Psoas muscle (tissue), 8 donors: ENCODE data around the gene SNX11. TPM values are rescaled to one million over a fixed set of nuclear protein-coding genes. Genes with fewer than 3 reads are reported as not detected.

Experiments used
- ATAC-seq, 4 donors: fragments of 200-7000 bp; cut with Tn5 transposase; one replicate each; pipeline ENCODE4 v1.9.1; 2020; ENCODE audit warnings: moderate library complexity in 3 of 4, mild to moderate bottlenecking in 2 of 4
- DNase-seq, 2 donors: peaks; one replicate each; pipeline ENCODE4 v3.0.0-alpha.2; 2020
- H3K27ac ChIP-seq: fragments of 200-600 bp; one replicate; pipeline ENCODE4 v1.8.0; 2022
- H3K27me3 ChIP-seq, 3 donors: fragments of 200-600 bp in 1 of 3; one replicate each; pipeline versions ENCODE4 v1.6.1 to v1.8.0; 2013 to 2022; ENCODE audit warnings: low read length in 2 of 3, mild to moderate bottlenecking in 2 of 3, moderate library complexity in 1 of 3; ENCODE audit not compliant: insufficient read depth in 3 of 3
- H3K36me3 ChIP-seq, 2 donors: fragments of 200-600 bp in 1 of 2; one replicate each; pipeline versions ENCODE4 v1.6.1 to v1.8.0; 2013 to 2022; ENCODE audit warnings: low read depth in 1 of 2, mild to moderate bottlenecking in 1 of 2, moderate library complexity in 1 of 2; ENCODE audit not compliant: insufficient read depth in 1 of 2
- H3K4me1 ChIP-seq: fragments of 200-600 bp; one replicate; pipeline ENCODE4 v1.8.0; 2022
- H3K4me3 ChIP-seq: fragments of 200-600 bp; one replicate; pipeline ENCODE4 v1.8.0; 2022; ENCODE audit warnings: mild to moderate bottlenecking
- H3K9me3 ChIP-seq: fragments of 200-600 bp; one replicate; pipeline ENCODE4 v1.8.0; 2022
- WGBS, 3 donors: extraction: QIAGEN DNeasy Blood & Tissue Kit; methylation state at CpG; one replicate each; pipeline versions ENCODE4 v1.1.6 to v1.1.7; 2013; 5-methylcytosine and 5-hydroxymethylcytosine counted together
- intact Hi-C, 2 donors: fragments of 100-400 bp; cut with DNase I; formaldehyde crosslinking; loops; one replicate each; pipeline versions ENCODE4 v1.11.0 to v1.14.2; 2022
- polyA plus RNA-seq, 3 donors: library from polyadenylated mRNA; stranded (reverse); fragments of 200-250 nt; gene quantifications; one replicate each; pipeline ENCODE4 v1.2.3, GENCODE V29; 2013
- total RNA-seq, 4 donors: library from RNA; stranded (reverse); fragmentation: NEBNext Ultra II Directional in 2 of 4; extraction: Animal tissue kit (Norgen Biotek cat#: 25700) in 2 of 4; gene quantifications; one replicate each; pipeline versions ENCODE4 v1.2.1 to v1.2.4, GENCODE V29; 2021 to 2023
- TF ChIP-seq, protein P1 (sequence below): fragments of 200-600 bp; IDR thresholded peaks from one replicate; pipeline ENCODE4 v1.8.0; 2022; ENCODE audit warnings: antibody characterized with exemption
- donor health status: healthy with polysubstance abuse.
- donor health status: DM: no; HTN: no; CAD: no; lungs with moderate emphysema.
- donor health status: Bipolar disorder and iron deficiency.
- donor health status: healthy.
- donor health status: DM: yes; HTN: yes; CAD: no.
- donor health status: DM: no; HTN: no; CAD: no.
- donor health status: DM: no; HTN: no; CAD: no.
- donor health status: DM: yes; HTN: yes; CAD: no.

SNX11 gene
- total and polyA plus RNA-seq, 7 donors = 10.0 to 27.0 (median 14.5) TPM

DNA sequence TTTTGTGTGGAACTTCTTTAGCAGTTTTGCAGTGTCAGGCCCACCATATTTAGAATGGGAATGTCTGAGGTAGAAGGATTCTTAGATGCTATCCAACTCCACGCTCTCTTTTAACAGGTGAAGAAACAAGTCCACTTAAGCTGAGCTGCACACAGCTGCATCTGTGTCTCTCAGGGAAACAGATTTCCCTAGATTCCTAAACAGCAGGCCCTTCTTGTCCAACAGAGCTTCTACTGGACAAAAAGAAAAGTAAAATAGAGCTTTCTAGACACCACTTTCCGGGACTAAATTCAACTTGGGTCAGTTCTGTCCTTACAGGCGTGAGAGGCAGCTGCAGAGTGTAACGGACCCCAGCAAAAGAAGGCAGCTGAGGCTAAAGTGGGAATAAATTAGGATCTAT, 51.7 kb downstream of the SNX11 start:
- Histone ChIP-seq H3K27me3 (peaks cover 0 to 3% (median 0%) of the 10 kb centered on the region in 3 donors), H3K4me3 (no peak overlapping the region), H3K4me1 (no peaks in the 10 kb centered on the region), H3K27ac (no peak overlapping the region), H3K9me3 (no peaks in the 10 kb centered on the region), H3K36me3 (no peaks in the 10 kb centered on the region)
- ATAC-seq = no peak
- WGBS, 3 donors = 43 to 59% (median 49%) methylated on average over 4 of the region's 4 CpGs
- intact Hi-C loops = no loop called here
- TF ChIP-seq, protein P1, sequence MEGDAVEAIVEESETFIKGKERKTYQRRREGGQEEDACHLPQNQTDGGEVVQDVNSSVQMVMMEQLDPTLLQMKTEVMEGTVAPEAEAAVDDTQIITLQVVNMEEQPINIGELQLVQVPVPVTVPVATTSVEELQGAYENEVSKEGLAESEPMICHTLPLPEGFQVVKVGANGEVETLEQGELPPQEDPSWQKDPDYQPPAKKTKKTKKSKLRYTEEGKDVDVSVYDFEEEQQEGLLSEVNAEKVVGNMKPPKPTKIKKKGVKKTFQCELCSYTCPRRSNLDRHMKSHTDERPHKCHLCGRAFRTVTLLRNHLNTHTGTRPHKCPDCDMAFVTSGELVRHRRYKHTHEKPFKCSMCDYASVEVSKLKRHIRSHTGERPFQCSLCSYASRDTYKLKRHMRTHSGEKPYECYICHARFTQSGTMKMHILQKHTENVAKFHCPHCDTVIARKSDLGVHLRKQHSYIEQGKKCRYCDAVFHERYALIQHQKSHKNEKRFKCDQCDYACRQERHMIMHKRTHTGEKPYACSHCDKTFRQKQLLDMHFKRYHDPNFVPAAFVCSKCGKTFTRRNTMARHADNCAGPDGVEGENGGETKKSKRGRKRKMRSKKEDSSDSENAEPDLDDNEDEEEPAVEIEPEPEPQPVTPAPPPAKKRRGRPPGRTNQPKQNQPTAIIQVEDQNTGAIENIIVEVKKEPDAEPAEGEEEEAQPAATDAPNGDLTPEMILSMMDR = no peak
- DNase-seq = no peak

DNA sequence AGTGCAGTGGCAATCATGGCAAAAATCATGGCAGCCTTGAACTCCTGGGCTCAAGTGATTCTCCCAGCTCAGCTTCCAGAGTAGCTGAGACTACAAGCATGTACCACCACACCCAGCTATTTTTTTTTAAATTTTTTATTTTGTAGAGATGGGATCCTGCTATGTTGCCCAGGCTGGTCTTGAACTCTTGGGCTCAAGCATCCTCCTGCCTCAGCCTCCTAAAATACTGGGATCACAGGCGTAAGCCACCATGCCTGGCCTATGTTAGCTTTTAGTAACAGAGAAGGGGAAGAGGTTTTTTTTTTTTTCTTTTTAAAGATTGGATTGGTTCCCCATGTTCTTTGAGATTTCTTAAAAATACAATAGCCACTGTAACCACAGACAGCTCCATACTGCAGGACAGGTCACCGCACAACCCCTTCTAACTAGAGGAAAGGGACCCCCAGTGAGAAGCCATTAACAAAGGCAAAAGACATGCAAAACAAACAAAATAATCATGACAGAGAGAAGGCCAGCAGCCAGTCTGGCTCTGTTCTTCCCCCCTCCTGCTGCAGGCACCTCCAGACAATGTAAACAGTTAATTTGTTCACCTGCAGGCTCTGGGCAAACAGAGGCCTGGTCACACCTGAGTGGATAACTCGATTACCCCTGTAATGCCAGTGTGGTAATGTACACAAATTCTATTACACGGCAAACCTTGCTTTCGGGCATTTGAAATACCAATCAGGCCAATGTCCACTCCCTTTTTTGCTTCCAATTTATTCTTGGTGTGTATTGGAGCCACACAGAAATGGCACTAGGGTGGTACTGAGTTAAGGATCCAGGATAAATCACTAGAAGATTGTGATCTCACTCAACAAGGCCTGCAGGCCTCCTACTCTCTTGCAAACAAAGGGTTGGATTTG, 52.9 kb downstream of the SNX11 start:
- Histone ChIP-seq H3K27ac (no peak overlapping the region), H3K36me3 (no peaks in the 10 kb centered on the region), H3K4me1 (no peaks in the 10 kb centered on the region), H3K9me3 (no peaks in the 10 kb centered on the region), H3K4me3 (no peak overlapping the region), H3K27me3 (peaks cover 0 to 3% (median 2%) of the 10 kb centered on the region in 3 donors)
- TF ChIP-seq, protein P1 = no peak
- intact Hi-C loops = no loop called here
- DNase-seq (no peak), ATAC-seq (no peak)
- 87 to 90% (median 88%) methylated on average over 5 of the region's 5 CpGs for WGBS, 3 donors

- H3K36me3 ChIP-seq = no peaks in the 10 kb centered on the region
- TF ChIP-seq, protein P1 = no peak
- no peak overlapping the region for H3K27ac ChIP-seq
- ATAC-seq (no peak), DNase-seq (no peak)
- no peaks in the 10 kb centered on the region for H3K4me1 ChIP-seq
- WGBS, 3 donors = 87 to 94% (median 92%) methylated on average over 4 of the region's 4 CpGs
- no peak overlapping the region for H3K4me3 ChIP-seq
- H3K27me3 ChIP-seq = peaks cover 0 to 3% (median 2%) of the 10 kb centered on the region in 3 donors
- intact Hi-C loops = no loop called here
- no peaks in the 10 kb centered on the region for H3K9me3 ChIP-seq
Measured at GRCh38 chr17:48161127-48161905, 53.8 kb downstream of the SNX11 start.

DNA sequence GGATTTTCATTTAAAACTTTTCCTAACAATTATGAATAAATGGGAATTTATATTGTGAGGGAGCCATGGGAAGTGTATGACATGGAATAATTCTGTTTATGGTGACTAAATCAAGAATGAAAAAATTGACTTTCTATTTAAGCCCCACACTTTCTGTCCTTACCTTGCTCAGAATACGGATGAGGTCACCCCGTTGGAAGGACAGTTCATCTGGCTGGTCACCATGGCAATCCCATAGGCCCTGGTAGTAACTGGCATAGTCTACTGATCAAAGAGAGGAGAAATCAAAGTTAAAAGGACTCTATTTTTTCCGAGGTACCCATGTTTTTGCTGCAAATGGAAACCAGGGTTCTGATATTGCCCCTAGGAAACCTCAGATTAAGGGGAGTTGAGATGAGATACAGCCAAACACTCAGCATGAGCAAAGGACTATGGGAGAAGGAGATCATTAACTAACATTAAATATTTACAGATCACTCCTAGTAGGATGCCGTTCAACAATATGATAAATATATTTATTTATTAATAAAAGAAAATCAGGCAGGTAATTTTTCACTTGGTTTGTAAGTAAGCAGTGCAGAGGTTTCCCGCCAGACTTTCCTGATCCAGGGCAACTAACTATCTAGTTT, 54.9 kb downstream of the SNX11 start:
- Histone ChIP-seq H3K27ac (no peak overlapping the region), H3K36me3 (no peaks in the 10 kb centered on the region), H3K4me3 (no peak overlapping the region), H3K4me1 (no peaks in the 10 kb centered on the region), H3K9me3 (no peaks in the 10 kb centered on the region), H3K27me3 (peaks cover 0 to 3% (median 2%) of the 10 kb centered on the region in 3 donors)
- intact Hi-C loops = no loop called here
- 91 to 95% (median 91%) methylated on average over 5 of the region's 5 CpGs for WGBS, 3 donors
- TF ChIP-seq, protein P1 = no peak
- DNase-seq (no peak), ATAC-seq (no peak)
